Neural cell (in vitro differentiated cells): ENCODE measurements around the gene SLC25A4.

Experiments
- CTCF ChIP-seq: fragments of 450-650 bp; IDR thresholded peaks from 2 replicates; pipeline ENCODE4 v1.5.1; 2014; ENCODE audit warnings: antibody characterized with exemption, mild to moderate bottlenecking, moderate library complexity; ENCODE audit not compliant: poor library complexity, severe bottlenecking
- EP300 ChIP-seq: fragments of 450-650 bp; conservative IDR thresholded peaks from 2 replicates; pipeline ENCODE4 v1.6.1; 2014; ENCODE audit warnings: antibody characterized with exemption, mild to moderate bottlenecking, moderate library complexity; ENCODE audit not compliant: poor library complexity, severe bottlenecking
- EZH2 ChIP-seq: fragments of 200-600, 300-800 bp; shearing (Covaris generic), sonication (generic); IDR thresholded peaks from 2 replicates; pipeline ENCODE4 v1.6.1; 2014; ENCODE audit warnings: antibody characterized with exemption, low read length, borderline replicate concordance, mild to moderate bottlenecking; ENCODE audit not compliant: insufficient read depth, poor library complexity, severe bottlenecking
- MXI1 ChIP-seq: fragments of 450-650 bp; conservative IDR thresholded peaks from 2 replicates; pipeline ENCODE4 v1.6.1; 2014; ENCODE audit warnings: antibody characterized with exemption, mild to moderate bottlenecking; ENCODE audit not compliant: poor library complexity, severe bottlenecking
- POLR2AphosphoS5 ChIP-seq: IDR thresholded peaks from 2 replicates; pipeline ENCODE4 v1.6.1; 2012
- RAD21 ChIP-seq: fragments of 450-650 bp; conservative IDR thresholded peaks from 2 replicates; pipeline ENCODE4 v1.6.1; 2014; ENCODE audit warnings: antibody characterized with exemption, mild to moderate bottlenecking, moderate library complexity
- REST ChIP-seq: IDR thresholded peaks from 2 replicates; pipeline ENCODE4 v1.6.1; 2012; ENCODE audit warnings: borderline replicate concordance
- SMC3 ChIP-seq: fragments of 450-650 bp; conservative IDR thresholded peaks from 2 replicates; pipeline ENCODE4 v1.6.1; 2014; ENCODE audit warnings: antibody characterized with exemption, mild to moderate bottlenecking, moderate library complexity; ENCODE audit not compliant: poor library complexity
- TAF1 ChIP-seq: IDR thresholded peaks from 2 replicates; pipeline ENCODE4 v1.6.1; 2012; ENCODE audit warnings: low read depth

- TF ChIP-seq CTCF: no peak
- TF ChIP-seq POLR2AphosphoS5: no peak
- TF ChIP-seq EZH2: no peak
- no peak for TF ChIP-seq EP300
- no peak for TF ChIP-seq RAD21
- TF ChIP-seq MXI1: no peak
- no peak for TF ChIP-seq REST
- no peak for TF ChIP-seq SMC3
- TF ChIP-seq TAF1: no peak
Measured at GRCh38 chr4:185194924-185195888, 52.1 kb downstream of the SLC25A4 start.
